MM.1S (cell line): ENCODE data around the gene ATPAF2.

ENCODE experiments used
- CTCF ChIP-seq: fragments of 300-600 bp; sonication (generic); IDR thresholded peaks from 2 replicates; pipeline ENCODE4 v1.5.1; 2016; ENCODE audit warnings: antibody characterized with exemption, low read length, mixed read lengths
- EZH2 ChIP-seq: fragments of 300-600 bp; sonication (generic); optimal IDR thresholded peaks from 2 replicates; pipeline ENCODE3; 2017; ENCODE audit warnings: low read depth, mild to moderate bottlenecking, antibody characterized with exemption, low read length, mixed read lengths

- TF ChIP-seq CTCF (no peak), EZH2 (no peak)
Observed at GRCh38 chr17:18069101-18069500, 30.1 kb upstream of the ATPAF2 start.
